ENCODE data around the gene RIPOR2. TPM values are rescaled to one million over a fixed set of nuclear protein-coding genes. Genes with fewer than 3 reads are reported as not detected.

The RIPOR2 gene
- total and polyA plus RNA-seq, 2 experiments from 2014 or later: 9.5 to 22.5 TPM

- H3K27me3 ChIP-seq (ENCODE audit: insufficient read depth): no peaks in the 10 kb centered on the region
- H3K4me2 ChIP-seq: no peak overlapping the region
- H3K9me3 Mint-ChIP-seq: no peaks in the 10 kb centered on the region; the same call in 2 of the 3 replicates
- DNase-seq (ENCODE audit: low spot score): no peak
- no peak overlapping the region for H3K4me3 ChIP-seq
- no peaks in the 10 kb centered on the region for H4K20me1 ChIP-seq (replicated peaks; ENCODE audit: insufficient read depth)
- H3K36me3 ChIP-seq (ENCODE audit: insufficient read depth): no peaks in the 10 kb centered on the region
- TF ChIP-seq CREB1 (CRISPR knock-in tag; IDR thresholded peaks at IDR 0.05; ENCODE audit: low read depth): no peak
- TF ChIP-seq POLR2AphosphoS5 (IDR thresholded peaks at IDR 0.05; ENCODE audit: low read depth): no peak
- TF ChIP-seq JUNB (IDR thresholded peaks at IDR 0.05; ENCODE audit: unreplicated experiment): no peak
- TF ChIP-seq CTCF (conservative IDR thresholded peaks at IDR 0.05; ENCODE audit: low read depth in 2 of 2): no peak
- TF ChIP-seq EZH2phosphoT487 (IDR thresholded peaks at IDR 0.05; ENCODE audit: unreplicated experiment): no peak
- no peak for TF ChIP-seq ZNF331 (CRISPR knock-in tag; IDR thresholded peaks at IDR 0.05; ENCODE audit: low read depth)
- TF ChIP-seq EZH2 (IDR thresholded peaks at IDR 0.05; ENCODE audit: low read depth, unreplicated experiment): no peak
- no peak for TF ChIP-seq ZNF462 (CRISPR knock-in tag; IDR thresholded peaks at IDR 0.05)
- no peak for TF ChIP-seq ETS1 (IDR thresholded peaks at IDR 0.05)
- TF ChIP-seq NANOG (IDR thresholded peaks at IDR 0.05; ENCODE audit: borderline replicate concordance): no peak
- no peak for TF ChIP-seq REST (IDR thresholded peaks at IDR 0.05; ENCODE audit: unreplicated experiment)
- no peak for TF ChIP-seq STAT1 (IDR thresholded peaks at IDR 0.05; ENCODE audit: unreplicated experiment)
- no peak for TF ChIP-seq ZNF114 (CRISPR knock-in tag; IDR thresholded peaks at IDR 0.05)
- no peak for ATAC-seq
- H3K36me3 Mint-ChIP-seq (ENCODE audit: low read depth): no peaks in the 10 kb centered on the region
- no peaks in the 10 kb centered on the region for H3K9me2 ChIP-seq (ENCODE audit: insufficient read depth)
- H3F3A ChIP-seq (replicated peaks; ENCODE audit: low read depth): no peaks in the 10 kb centered on the region
- no peak overlapping the region for H3K27ac ChIP-seq (ENCODE audit: low read depth)
- peaks cover 2% of the 10 kb centered on the region for H3K27me3 Mint-ChIP-seq (ENCODE audit: insufficient read depth, low read depth, poor library complexity)
- H3K4me1 ChIP-seq (ENCODE audit: insufficient read depth): 0 out of 2 replicates have a peak, but pooled peaks cover 8% of the 10 kb centered on the region
- peaks cover 13% of the 10 kb centered on the region; the same call in 2 of the 3 replicates for H3K4me1 Mint-ChIP-seq
- H3K4me3 Mint-ChIP-seq: no peak overlapping the region
- no peak overlapping the region for H3K27ac Mint-ChIP-seq
- H2AFZ ChIP-seq: no peak overlapping the region
- H3K79me2 ChIP-seq (replicated peaks; ENCODE audit: insufficient read depth): no peaks in the 10 kb centered on the region
Measured at GRCh38 chr6:24795106-24795505, 140.7 kb downstream of the RIPOR2 start.

Data from GM23338 (cell line).